Adrenal gland (tissue), 12 donors: ENCODE data around the gene SOAT2. TPM values are rescaled to one million over a fixed set of nuclear protein-coding genes. Genes with fewer than 3 reads are reported as not detected.
A peak's percentile ranks its signal among the peaks of the same experiment; 100 is the strongest.

Source experiments
- DNase-seq, 7 donors: peaks; one replicate each; pipeline ENCODE4 v3.0.0-alpha.2; 2019 to 2020
- H3K27ac ChIP-seq, 5 donors: fragments of 200-600 bp; sonication (generic) in 4 of 5; 1 replicate in 3 of 5; 2 replicates in 2 of 5; pipeline versions ENCODE4 v1.5.1 to v1.8.0; 2016 to 2020; ENCODE audit warnings: mild to moderate bottlenecking in 1 of 5
- H3K27me3 ChIP-seq: fragments of 200-600 bp; 2 replicates; pipeline ENCODE4 v1.8.0; 2021
- H3K36me3 ChIP-seq, 2 donors: fragments of 200-600 bp; replicated peaks in 1 of 2; 1 replicate in 1 of 2; 2 replicates in 1 of 2; pipeline versions ENCODE4 v1.5.1 to v1.8.0; 2018 to 2022
- H3K4me1 ChIP-seq, 2 donors: fragments of 200-600 bp; replicated peaks in 1 of 2; 1 replicate in 1 of 2; 2 replicates in 1 of 2; pipeline versions ENCODE4 v1.5.1 to v1.8.0; 2018 to 2021
- H3K4me3 ChIP-seq, 4 donors: fragments of 200-600 bp; sonication (generic) in 3 of 4; one replicate each; pipeline ENCODE4 v1.5.1; 2016 to 2018
- H3K9me3 ChIP-seq, 3 donors: fragments of 200-600 bp; sonication (generic) in 1 of 3; replicated peaks in 1 of 3; 1 replicate in 2 of 3; 2 replicates in 1 of 3; pipeline versions ENCODE4 v1.5.1 to v1.8.0; 2016 to 2021
- CTCF ChIP-seq, 6 experiments: fragments of 450-650 bp in 4 of 6; fragments of 200-600 bp in 2 of 6; sonication (generic) in 1 of 6; IDR thresholded peaks; 1 replicate in 5 of 6; 2 replicates in 1 of 6; pipeline versions ENCODE4 v1.5.1 to v1.8.0; 2016 to 2021; ENCODE audit warnings: antibody characterized with exemption in 6 of 6, mild to moderate bottlenecking in 2 of 6, moderate library complexity in 1 of 6
- POLR2A ChIP-seq, 2 donors: fragments of 450-650 bp; IDR thresholded peaks; one replicate each; pipeline ENCODE4 v1.6.1; 2017; ENCODE audit warnings: antibody characterized with exemption in 2 of 2, mild to moderate bottlenecking in 2 of 2, moderate library complexity in 1 of 2
- WGBS, 4 donors: extraction: QIAGEN DNeasy Blood & Tissue Kit in 2 of 4; methylation state at CpG; one replicate each; pipeline versions ENCODE4 v1.1.5 to v1.1.7; 2013 to 2017; 5-methylcytosine and 5-hydroxymethylcytosine counted together
- intact Hi-C, 2 donors: fragments of 100-400 bp; cut with DNase I; formaldehyde crosslinking; loops; one replicate each; pipeline versions ENCODE4 v1.14.1 to v1.15.0; 2022 to 2023
- polyA plus RNA-seq, 3 donors: library from polyadenylated mRNA; stranded (reverse); fragments of 200-250 nt in 2 of 3; fragments of 350-450 nt in 1 of 3; fragmentation: Illumina TruSeq in 1 of 3; extraction: RNeasy Lipid Tissue Mini Kit (QIAGEN cat#74804) in 1 of 3; gene quantifications; one replicate each; pipeline ENCODE4 v1.2.3, GENCODE V29; 2013 to 2014
- total RNA-seq, 9 donors: library from RNA; depleted of rRNA in 4 of 9; stranded (reverse); fragments of >200 nt in 4 of 9; fragments of 120-200 nt in 1 of 9; fragmentation: NEBNext Ultra II Directional in 1 of 9; extraction: Animal tissue kit (Norgen Biotek cat#: 25700) in 1 of 9; gene quantifications; one replicate each; pipeline versions ENCODE4 v1.1.0 to v1.2.4, GENCODE V29; 2013 to 2023
- donor health status: healthy with polysubstance abuse.
- donor health status: Bipolar disorder and iron deficiency.
- donor health status: DM: yes; HTN: yes; CAD: no.
- donor health status: DM: no; HTN: no; CAD: no.
- donor health status: DM: no; HTN: no; CAD: no.
- donor health status: DM: yes; HTN: yes; CAD: no.

Gene SOAT2
- total and polyA plus RNA-seq, 12 donors, result 0.34 to 0.79 (median 0.48) TPM; not detected in 9

GRCh38 chr12:53068811-53069585 lies 34.3 kb upstream of the SOAT2 start:
- Histone ChIP-seq H3K4me3 (no peak overlapping the region), H3K27me3 (no peaks in the 10 kb centered on the region), H3K9me3 (no peaks in the 10 kb centered on the region), H3K4me1 (peaks cover 25 to 59% of the 10 kb centered on the region in 2 donors), H3K27ac (peak overlapping the region in 2 of 5 donors; percentile 41 to 83), H3K36me3 (peaks cover 0 to 14% of the 10 kb centered on the region in 2 donors)
- 72 to 76% (median 74%) methylated on average over 14 to 15 of the region's 15 CpGs for WGBS, 4 donors
- DNase-seq, result peak in 3 of 7 donors; percentile 17 to 51 (median 35)
- intact Hi-C loops, result loop anchor here (5.0 to 10.0 kb wide), 2 partner anchors 126 to 128 kb away; no protein-coding TSS in a partner anchor
- no peak for TF ChIP-seq POLR2A (IDR thresholded peaks at IDR 0.05)
- TF ChIP-seq CTCF (IDR thresholded peaks at IDR 0.05), result no peak

GRCh38 chr12:53069621-53070410 lies 33.5 kb upstream of the SOAT2 start:
- H3K27ac ChIP-seq, result peak overlapping the region in 2 of 5 donors; percentile 71 to 83
- DNase-seq, result peak in 3 of 7 donors; percentile 13 to 55 (median 38)
- no peak for TF ChIP-seq POLR2A (IDR thresholded peaks at IDR 0.05)
- TF ChIP-seq CTCF (IDR thresholded peaks at IDR 0.05), result no peak
- H3K36me3 ChIP-seq, result peaks cover 0 to 15% of the 10 kb centered on the region in 2 donors
- no peaks in the 10 kb centered on the region for H3K27me3 ChIP-seq
- intact Hi-C loops, result loop anchor here (5.0 to 10.0 kb wide), 2 partner anchors 125 to 127 kb away; no protein-coding TSS in a partner anchor
- no peak overlapping the region for H3K4me3 ChIP-seq
- no peaks in the 10 kb centered on the region for H3K9me3 ChIP-seq
- peaks cover 25 to 61% of the 10 kb centered on the region in 2 donors for H3K4me1 ChIP-seq
- WGBS, 4 donors, result 72 to 85% (median 78%) methylated on average over 5 to 12 of the region's 12 CpGs

GRCh38 chr12:53070877-53071492 lies 32.3 kb upstream of the SOAT2 start:
- no peaks in the 10 kb centered on the region for H3K27me3 ChIP-seq
- peaks cover 0 to 19% of the 10 kb centered on the region in 2 donors for H3K36me3 ChIP-seq
- WGBS, 4 donors, result 68 to 97% (median 89%) methylated on average over 7 of the region's 7 CpGs
- intact Hi-C loops, result no loop called here
- TF ChIP-seq POLR2A (IDR thresholded peaks at IDR 0.05) (no peak), CTCF (IDR thresholded peaks at IDR 0.05) (no peak)
- H3K27ac ChIP-seq, result peak overlapping the region in 2 of 5 donors; percentile 71 to 83
- peaks cover 25 to 60% of the 10 kb centered on the region in 2 donors for H3K4me1 ChIP-seq
- DNase-seq, result peak in 1 of 7 donors; percentile 47
- H3K9me3 ChIP-seq, result no peaks in the 10 kb centered on the region
- H3K4me3 ChIP-seq, result no peak overlapping the region
